SKM-1 treated with dmso at 0.1 percent for 144 hours (cell line): ENCODE data around the gene MCM3AP.

Source experiments
- DNase-seq: peaks from one replicate; lab custom pipeline; 2025; ENCODE audit not compliant: unreplicated experiment; lab: John Stamatoyannopoulos, UW

Gene MCM3AP

DNA sequence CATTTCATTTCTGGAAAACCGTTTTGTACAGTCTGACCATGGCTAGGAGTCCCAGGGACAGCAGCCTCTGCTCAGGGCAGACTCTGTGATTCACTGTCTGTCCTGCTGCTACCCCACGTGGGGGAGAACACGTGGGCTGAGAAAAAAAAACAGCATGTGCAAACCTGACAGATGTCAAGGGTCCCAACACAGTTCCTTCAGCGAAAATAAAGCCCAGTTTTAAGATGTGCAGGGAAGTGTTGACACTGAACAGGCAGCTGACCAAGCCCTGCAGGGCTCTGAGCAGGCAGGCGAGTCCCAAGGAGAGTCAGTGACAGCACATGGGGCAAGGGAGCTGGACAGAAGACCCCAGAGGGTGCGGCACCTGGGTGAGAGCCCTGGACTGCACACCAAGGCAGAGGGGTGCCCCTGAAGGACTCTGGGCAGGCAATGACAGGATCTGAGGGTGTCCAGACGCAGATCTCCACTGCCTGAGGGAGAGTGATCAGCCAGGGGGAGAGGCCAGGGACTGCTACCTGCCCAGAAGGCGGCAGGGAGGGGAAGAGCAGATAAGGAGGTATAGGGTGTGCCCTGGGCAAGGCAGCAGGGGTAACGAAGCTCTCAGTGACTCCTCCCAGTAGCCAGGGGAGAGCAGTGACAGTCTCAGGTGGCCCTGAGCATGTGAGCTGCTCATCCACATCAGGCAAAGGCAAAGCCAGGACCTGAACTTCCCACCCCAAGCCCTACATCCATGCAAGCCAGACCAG lies 96.0 kb downstream of the MCM3AP start:
- no peak for DNase-seq

DNA sequence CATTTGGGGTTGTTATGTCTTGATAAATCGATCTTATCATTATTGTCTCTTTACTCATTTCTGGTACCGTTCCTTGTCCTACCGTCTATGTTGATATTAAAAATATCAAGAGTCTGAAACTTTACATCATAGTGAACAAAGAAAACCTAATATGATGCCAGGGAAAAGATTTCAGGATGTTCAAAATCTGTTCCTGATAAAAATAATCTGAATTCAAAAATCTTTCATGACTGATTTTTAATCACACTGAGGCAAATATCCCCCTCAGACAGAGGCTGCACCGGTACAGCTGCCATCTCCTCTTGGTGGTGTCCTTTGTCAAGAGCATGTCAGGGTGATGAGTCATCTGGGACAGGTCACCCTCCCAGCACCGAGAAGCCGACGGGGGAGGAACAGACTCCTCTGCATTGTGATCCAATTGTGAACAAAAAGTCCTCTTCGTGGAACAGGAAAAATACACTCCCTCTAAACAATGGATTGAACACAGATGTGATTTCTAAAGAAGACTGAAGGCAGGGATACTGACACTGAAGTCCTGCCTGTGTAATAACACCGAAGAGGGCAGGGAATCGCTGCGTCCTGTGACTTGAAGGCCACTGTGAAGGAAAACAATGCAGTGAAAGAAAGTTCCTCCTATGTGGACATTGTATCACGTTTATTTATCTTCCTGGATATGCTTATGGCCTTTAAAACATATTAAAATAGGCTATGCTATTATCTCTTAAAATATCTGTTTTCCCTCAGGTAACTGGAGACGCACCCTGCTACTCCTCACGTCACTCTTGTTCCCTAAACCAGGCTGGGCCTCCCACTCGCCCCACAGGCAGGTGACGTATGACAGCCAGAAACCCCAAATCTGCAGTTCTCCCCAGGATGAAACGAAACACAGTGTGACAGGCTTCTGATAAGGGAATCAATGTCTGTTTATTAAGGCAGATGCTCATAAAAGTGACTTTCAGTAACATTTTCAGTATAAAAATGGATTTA lies 96.9 kb downstream of the MCM3AP start:
- DNase-seq = no peak

DNA sequence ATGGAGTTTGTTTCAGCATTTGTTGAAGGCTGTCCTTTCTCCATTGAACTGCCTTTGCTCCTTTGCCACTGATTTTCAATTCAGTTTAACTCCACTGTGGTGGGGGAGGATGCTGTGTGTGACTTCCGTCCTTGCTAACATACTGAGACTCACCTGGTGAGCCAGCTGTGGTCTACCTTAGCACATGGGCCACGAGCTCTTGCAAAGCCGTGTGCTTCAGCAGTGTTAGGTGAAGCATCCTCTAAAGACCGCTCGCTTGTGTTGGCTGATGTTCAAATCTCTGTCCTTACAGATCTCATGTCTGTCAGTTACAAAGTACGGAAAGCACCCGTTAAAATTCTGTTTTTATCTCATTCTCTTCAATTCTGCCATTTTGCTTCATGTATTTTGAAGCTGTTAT lies 97.6 kb downstream of the MCM3AP start:
- no peak for DNase-seq

DNA sequence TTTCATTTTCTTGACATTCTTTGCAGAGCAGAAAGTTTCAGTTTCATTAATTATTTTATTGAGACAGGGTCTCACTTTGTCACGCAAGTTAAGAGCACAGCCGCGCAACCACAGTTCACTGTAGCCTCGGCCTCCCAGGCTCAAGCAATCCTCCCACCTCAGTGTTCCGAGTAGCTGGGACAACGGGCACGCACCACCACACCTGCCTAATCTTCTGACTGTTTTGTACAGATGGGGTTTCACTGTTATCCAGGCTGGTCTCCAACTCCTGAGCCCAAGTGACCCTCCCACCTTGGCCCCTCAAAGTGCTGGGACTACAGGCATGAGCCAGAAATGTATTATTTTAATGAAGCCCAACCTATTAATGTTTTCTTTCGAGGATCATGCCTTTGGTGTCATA lies 98.2 kb downstream of the MCM3AP start:
- no peak for DNase-seq

DNA sequence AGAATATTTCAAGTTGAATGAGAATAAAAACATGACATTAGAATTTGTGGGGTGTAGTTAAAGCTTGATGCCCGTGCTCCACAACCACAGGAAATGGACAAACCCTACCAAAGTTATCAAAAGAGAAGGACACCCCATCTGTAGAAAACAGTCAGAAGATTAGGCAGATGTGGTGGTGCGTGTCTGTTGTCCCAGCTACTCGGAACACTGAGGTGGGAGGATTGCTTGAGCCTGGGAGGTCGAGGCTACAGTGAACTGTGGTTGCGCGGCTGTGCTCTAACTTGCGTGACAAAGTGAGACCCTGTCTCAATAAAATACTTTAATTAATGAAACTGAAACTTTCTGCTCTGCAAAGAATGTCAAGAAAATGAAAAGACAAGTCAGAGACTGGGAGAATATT lies 99.7 kb downstream of the MCM3AP start:
- DNase-seq = no peak
